ENCODE data around the gene B3GNT9. TPM values are rescaled to one million over a fixed set of nuclear protein-coding genes. Genes with fewer than 3 reads are reported as not detected.

Gene B3GNT9
- total RNA-seq, 4 donors from 2014 or later = 17.4 to 26.1 (median 19.2) TPM

- H3K4me3 ChIP-seq = peak overlapping the region; percentile 79 to 95 (median 94)
- WGBS = 13% methylated on average over 20 of the region's 34 CpGs
- H3K4me1 ChIP-seq = peaks cover 59 to 69% (median 64%) of the 10 kb centered on the region in 4 donors
- TF ChIP-seq CTCF (IDR thresholded peaks at IDR 0.05) = no peak
- TF ChIP-seq POLR2AphosphoS5 (IDR thresholded peaks at IDR 0.05) = no peak
- no peak for TF ChIP-seq EP300 (IDR thresholded peaks at IDR 0.05)
- no peak for TF ChIP-seq POLR2A (IDR thresholded peaks at IDR 0.05; ENCODE audit: low read depth)
- no peak for DNase-seq (ENCODE audit: extremely low spot score)
- intact Hi-C loops (cut with DNase I) = loop anchor here (2.0 to 5.0 kb wide), 3 partner anchors 26 to 262 kb away; no protein-coding TSS in a partner anchor
- H3K36me3 ChIP-seq = no peaks in the 10 kb centered on the region
- H3K27me3 ChIP-seq = peaks cover 0 to 16% (median 2%) of the 10 kb centered on the region in 4 donors
- H3K9me3 ChIP-seq = no peaks in the 10 kb centered on the region
- peak overlapping the region; percentile 76 to 91 (median 81) for H3K27ac ChIP-seq (replicated peaks in 1 of 4)
Observed at GRCh38 chr16:67158637-67159600, 8.1 kb upstream of the B3GNT9 start.

- TF ChIP-seq EP300 (IDR thresholded peaks at IDR 0.05) = no peak
- TF ChIP-seq CTCF (IDR thresholded peaks at IDR 0.05) = no peak
- TF ChIP-seq POLR2AphosphoS5 (IDR thresholded peaks at IDR 0.05) = no peak
- no peak for TF ChIP-seq POLR2A (IDR thresholded peaks at IDR 0.05; ENCODE audit: low read depth)
- peaks cover 0 to 7% (median under 1%) of the 10 kb centered on the region in 4 donors for H3K27me3 ChIP-seq
- intact Hi-C loops (cut with DNase I) = loop anchor here (2.0 to 5.0 kb wide), 3 partner anchors 27 to 261 kb away; no protein-coding TSS in a partner anchor
- no peak overlapping the region for H3K27ac ChIP-seq (replicated peaks in 1 of 4)
- H3K4me3 ChIP-seq = no peak overlapping the region
- H3K36me3 ChIP-seq = no peaks in the 10 kb centered on the region
- no peak for DNase-seq (ENCODE audit: extremely low spot score)
- 83% methylated on average over 7 of the region's 7 CpGs for WGBS
- no peaks in the 10 kb centered on the region for H3K9me3 ChIP-seq
- peaks cover 51 to 61% (median 55%) of the 10 kb centered on the region in 4 donors for H3K4me1 ChIP-seq
Observed at GRCh38 chr16:67157892-67158635, 7.3 kb upstream of the B3GNT9 start.

- Histone ChIP-seq H3K4me3 (no peak overlapping the region), H3K36me3 (no peaks in the 10 kb centered on the region), H3K27me3 (no peaks in the 10 kb centered on the region), H3K9me3 (no peaks in the 10 kb centered on the region), H3K27ac (replicated peaks in 1 of 4) (no peak overlapping the region), H3K4me1 (peaks cover 42 to 52% (median 47%) of the 10 kb centered on the region in 4 donors)
- no peak for DNase-seq (ENCODE audit: extremely low spot score)
- TF ChIP-seq EP300 (IDR thresholded peaks at IDR 0.05) = no peak
- no peak for TF ChIP-seq CTCF (IDR thresholded peaks at IDR 0.05)
- TF ChIP-seq POLR2A (IDR thresholded peaks at IDR 0.05; ENCODE audit: low read depth) = no peak
- TF ChIP-seq POLR2AphosphoS5 (IDR thresholded peaks at IDR 0.05) = no peak
- intact Hi-C loops (cut with DNase I) = loop anchor here (5.0 kb wide), 2 partner anchors 140 to 260 kb away; no protein-coding TSS in a partner anchor
- 66% methylated on average over 7 of the region's 7 CpGs for WGBS
Observed at GRCh38 chr16:67157106-67157748, 6.4 kb upstream of the B3GNT9 start.

GRCh38 chr16:67156143-67156844, 5.5 kb upstream of the B3GNT9 start:
- Histone ChIP-seq H3K36me3 (no peaks in the 10 kb centered on the region), H3K27me3 (no peaks in the 10 kb centered on the region), H3K9me3 (no peaks in the 10 kb centered on the region), H3K4me1 (peaks cover 34 to 47% (median 43%) of the 10 kb centered on the region in 4 donors), H3K4me3 (no peak overlapping the region), H3K27ac (replicated peaks in 1 of 4) (no peak overlapping the region)
- intact Hi-C loops (cut with DNase I) = loop anchor here (1.0 to 5.0 kb wide), 3 partner anchors 139 to 259 kb away; no protein-coding TSS in a partner anchor
- TF ChIP-seq POLR2A (IDR thresholded peaks at IDR 0.05; ENCODE audit: low read depth) (no peak), EP300 (IDR thresholded peaks at IDR 0.05) (no peak), POLR2AphosphoS5 (IDR thresholded peaks at IDR 0.05) (no peak), CTCF (IDR thresholded peaks at IDR 0.05) (no peak)
- 74% methylated on average over 15 of the region's 15 CpGs for WGBS
- no peak for DNase-seq (ENCODE audit: extremely low spot score)
